ENCODE measurements around the gene TMEM169.

- no peak for TF ChIP-seq CTCF (IDR thresholded peaks at IDR 0.05)
- no peak for TF ChIP-seq ZFX (IDR thresholded peaks at IDR 0.05; ENCODE audit: borderline replicate concordance)
Measured at GRCh38 chr2:216066230-216066629, 15.5 kb upstream of the TMEM169 start.
